ENCODE results near the gene CEACAM16. TPM values are rescaled to one million over a fixed set of nuclear protein-coding genes. Genes with fewer than 3 reads are reported as not detected.

Gene CEACAM16
- total and polyA plus RNA-seq, 12 donors: 0.27 to 1.4 (median 0.57) TPM; not detected in 7

DNA sequence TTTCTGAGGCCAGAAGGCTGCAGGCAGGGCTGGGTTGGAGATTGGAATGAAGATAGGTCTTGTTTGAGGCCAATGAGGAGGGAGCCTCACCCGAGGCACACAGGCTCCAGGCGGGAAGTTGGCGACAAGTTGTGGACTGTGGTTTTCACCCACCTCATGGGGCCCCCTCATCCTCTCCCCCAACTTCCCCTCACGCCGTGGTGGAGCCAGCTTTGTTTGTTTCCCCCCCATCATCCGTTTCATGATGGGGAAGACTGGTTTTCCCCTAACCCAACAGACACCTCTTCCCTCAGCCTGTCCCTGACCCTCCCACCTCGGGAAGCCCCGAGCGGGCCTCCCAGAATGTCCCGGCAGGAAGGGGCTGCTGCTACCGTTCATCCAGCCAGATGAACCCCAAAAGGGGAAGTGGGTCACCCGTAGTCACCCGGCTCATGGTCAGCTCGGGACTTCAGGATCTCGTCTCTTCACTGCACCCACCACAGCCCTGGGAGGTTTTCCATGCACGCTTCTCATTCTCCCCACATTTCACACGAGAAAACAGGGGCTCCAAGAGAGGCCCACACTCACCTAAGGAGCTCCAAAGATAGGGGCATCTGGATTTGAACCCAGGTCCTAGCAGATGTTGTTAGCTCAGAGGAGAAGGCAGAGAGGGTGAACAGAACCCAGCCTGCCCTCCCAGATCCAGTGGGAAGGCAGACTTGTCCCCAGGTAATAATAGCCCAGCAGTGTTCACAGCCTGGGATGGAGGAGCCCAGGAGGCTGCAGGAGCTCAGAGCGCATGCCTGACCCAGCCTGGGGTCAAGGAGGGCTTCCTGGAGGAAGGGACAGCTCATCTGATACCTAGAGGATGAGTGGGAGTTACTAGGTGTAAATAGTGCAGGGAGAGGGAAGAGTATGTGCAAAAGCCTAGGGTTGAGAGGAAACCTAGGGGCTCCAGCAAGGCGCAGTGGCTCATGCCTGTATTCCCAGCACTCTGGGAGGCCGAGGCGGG lies 23.5 kb downstream of the CEACAM16 start:
- DNase-seq: no peak
- no peak overlapping the region for H3K4me3 ChIP-seq
- 57 to 68% (median 60%) methylated on average over 15 to 21 of the region's 21 CpGs for WGBS, 4 donors
- H3K4me1 ChIP-seq (replicated peaks in 1 of 2): peaks cover 26 to 51% of the 10 kb centered on the region in 2 donors
- H3K27me3 ChIP-seq: no peaks in the 10 kb centered on the region
- intact Hi-C loops (cut with DNase I): loop anchor here in 1 of 2 donors (5.0 kb wide), 2 partner anchors 35 to 120 kb away; no protein-coding TSS in a partner anchor
- H3K9me3 ChIP-seq (replicated peaks in 1 of 3): no peaks in the 10 kb centered on the region
- H3K36me3 ChIP-seq (replicated peaks in 1 of 2): no peaks in the 10 kb centered on the region
- no peak overlapping the region for H3K27ac ChIP-seq
- TF ChIP-seq POLR2A (IDR thresholded peaks at IDR 0.05): no peak
- TF ChIP-seq CTCF (IDR thresholded peaks at IDR 0.05): no peak

DNA sequence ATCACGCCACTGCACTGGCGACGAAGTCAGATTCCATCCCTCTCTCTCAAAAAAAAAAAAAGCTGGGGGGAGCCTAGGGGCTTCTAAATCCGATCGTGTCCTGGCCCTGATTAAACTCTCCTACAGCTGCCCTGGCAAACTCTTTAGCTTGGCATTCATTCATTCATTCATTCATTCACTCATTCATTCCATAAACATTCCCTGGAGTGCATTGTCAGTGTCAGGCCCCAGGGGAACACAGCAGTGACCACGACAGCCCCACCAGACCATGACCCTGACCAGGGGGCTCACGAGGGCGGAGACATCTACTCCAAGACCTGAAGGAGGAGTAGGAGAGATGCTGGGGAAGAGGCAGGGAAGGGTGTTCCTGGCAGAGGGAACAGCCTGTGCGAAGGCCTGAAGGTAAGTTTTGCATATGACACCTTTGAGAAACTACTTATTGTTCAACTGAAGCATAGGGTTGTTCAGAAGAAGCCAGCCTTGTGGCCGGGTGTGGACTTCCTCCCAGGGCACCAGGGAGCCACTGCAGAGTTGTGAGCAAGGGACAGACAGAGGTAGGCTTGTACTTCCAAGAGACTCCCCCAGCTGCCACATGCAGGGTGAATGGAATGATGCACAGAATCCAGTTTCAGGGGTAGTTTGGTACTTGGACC lies 24.5 kb downstream of the CEACAM16 start:
- intact Hi-C loops (cut with DNase I): loop anchor here in 1 of 2 donors (5.0 kb wide), 2 partner anchors 36 to 119 kb away; no protein-coding TSS in a partner anchor
- Histone ChIP-seq H3K36me3 (replicated peaks in 1 of 2) (no peaks in the 10 kb centered on the region), H3K4me3 (no peak overlapping the region), H3K4me1 (replicated peaks in 1 of 2) (peaks cover 16 to 42% of the 10 kb centered on the region in 2 donors), H3K27ac (peak overlapping the region in 1 of 5 donors; percentile 6), H3K9me3 (replicated peaks in 1 of 3) (no peaks in the 10 kb centered on the region), H3K27me3 (no peaks in the 10 kb centered on the region)
- WGBS, 4 donors: 49 to 63% (median 57%) methylated on average over 9 to 10 of the region's 10 CpGs
- TF ChIP-seq POLR2A (IDR thresholded peaks at IDR 0.05) (no peak), CTCF (IDR thresholded peaks at IDR 0.05) (no peak)
- no peak for DNase-seq

DNA sequence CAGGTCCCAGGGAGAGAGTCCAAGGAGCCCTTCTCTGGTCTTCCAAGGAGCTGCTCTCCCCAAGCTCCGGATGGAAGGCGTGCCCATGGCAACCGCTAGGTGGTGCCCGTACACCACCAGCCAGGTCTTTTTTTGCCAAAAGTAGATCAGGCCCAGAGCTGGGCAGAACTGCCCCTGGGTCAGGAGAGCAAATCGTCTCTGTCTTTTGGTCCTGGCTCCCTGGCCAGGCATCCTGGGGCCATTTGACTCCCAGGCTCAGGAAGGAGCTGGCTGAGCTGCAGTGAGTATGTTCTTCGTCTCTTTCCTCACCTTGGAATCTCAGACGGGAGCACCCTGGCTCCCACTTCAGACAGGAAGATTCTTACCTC lies 25.0 kb downstream of the CEACAM16 start:
- H3K36me3 ChIP-seq (replicated peaks in 1 of 2): no peaks in the 10 kb centered on the region
- no peaks in the 10 kb centered on the region for H3K9me3 ChIP-seq (replicated peaks in 1 of 3)
- H3K4me1 ChIP-seq (replicated peaks in 1 of 2): peaks cover 12 to 37% of the 10 kb centered on the region in 2 donors
- no peak for TF ChIP-seq POLR2A (IDR thresholded peaks at IDR 0.05)
- TF ChIP-seq CTCF (IDR thresholded peaks at IDR 0.05): peak; percentile 92 to 99 (median 98)
- H3K27ac ChIP-seq: no peak overlapping the region
- intact Hi-C loops (cut with DNase I): loop anchor here (2.0 to 5.0 kb wide), 3 partner anchors 37 to 118 kb away; no protein-coding TSS in a partner anchor
- 12 to 21% (median 14%) methylated on average over 3 to 7 of the region's 7 CpGs for WGBS, 4 donors
- H3K4me3 ChIP-seq: no peak overlapping the region
- DNase-seq: peak; percentile 84 to 93 (median 90)
- no peaks in the 10 kb centered on the region for H3K27me3 ChIP-seq

GRCh38 chr19:44725251-44725650 lies 26.3 kb downstream of the CEACAM16 start:
- no peaks in the 10 kb centered on the region for H3K36me3 ChIP-seq (replicated peaks in 1 of 2)
- 16 to 57% (median 29%) methylated on average over 2 to 18 of the region's 18 CpGs for WGBS, 4 donors
- H3K4me1 ChIP-seq (replicated peaks in 1 of 2): peaks cover 7 to 32% of the 10 kb centered on the region in 2 donors
- intact Hi-C loops (cut with DNase I): loop anchor here (2.0 kb wide), 1 partner anchor 46 kb away; no protein-coding TSS in a partner anchor
- no peak overlapping the region for H3K4me3 ChIP-seq
- DNase-seq: peak in 3 of 7 donors; percentile 58 to 68 (median 67)
- H3K27me3 ChIP-seq: no peaks in the 10 kb centered on the region
- H3K9me3 ChIP-seq (replicated peaks in 1 of 3): no peaks in the 10 kb centered on the region
- peak overlapping the region in 1 of 5 donors; percentile 14 for H3K27ac ChIP-seq
- TF ChIP-seq CTCF (IDR thresholded peaks at IDR 0.05) (no peak), POLR2A (IDR thresholded peaks at IDR 0.05) (no peak)
